HG03135 (cell line): Measurements from ENCODE around the gene ZG16B.

Source experiments
- ATAC-seq: cut with Tn5 transposase; IDR thresholded peaks from one replicate; pipeline ENCODE4 v1.9.1; 2021; ENCODE audit warnings: mild to moderate bottlenecking, moderate library complexity; ENCODE audit not compliant: unreplicated experiment

Gene ZG16B

GRCh38 chr16:2841606-2842339 is 11.7 kb downstream of the ZG16B start:
- ATAC-seq: no peak

DNA sequence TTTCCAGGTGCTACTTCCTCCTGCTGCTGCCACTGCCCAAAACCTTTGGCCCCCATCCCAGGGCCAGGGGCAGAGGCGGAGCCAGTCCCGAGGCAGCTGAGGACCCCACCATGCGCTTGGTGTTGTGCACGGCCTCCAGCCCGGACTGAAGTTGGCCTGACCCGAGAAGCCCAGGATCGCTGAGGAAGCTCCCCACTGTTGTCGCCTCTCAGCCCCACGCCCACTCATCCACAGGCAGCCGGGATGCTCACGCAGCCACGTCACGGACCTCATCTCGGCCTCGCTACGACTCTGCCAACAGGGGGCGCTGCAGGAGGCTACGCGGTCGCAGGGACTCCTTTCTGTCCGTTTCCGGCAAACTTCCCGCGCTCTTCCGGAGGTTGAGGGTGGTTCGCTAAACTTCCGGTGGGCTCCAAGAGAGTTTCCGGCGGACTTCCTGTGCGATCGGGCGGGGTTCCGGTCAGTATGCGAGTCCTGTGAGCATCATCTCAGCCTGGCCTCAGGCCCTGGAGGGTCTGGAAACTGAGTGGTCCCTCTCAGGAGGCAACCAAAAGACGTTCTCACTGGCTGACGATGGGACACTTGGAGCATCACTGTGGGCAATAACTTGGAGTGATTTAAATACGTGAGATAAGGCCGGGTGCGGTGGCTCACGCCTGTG is 12.4 kb downstream of the ZG16B start:
- ATAC-seq: no peak

DNA sequence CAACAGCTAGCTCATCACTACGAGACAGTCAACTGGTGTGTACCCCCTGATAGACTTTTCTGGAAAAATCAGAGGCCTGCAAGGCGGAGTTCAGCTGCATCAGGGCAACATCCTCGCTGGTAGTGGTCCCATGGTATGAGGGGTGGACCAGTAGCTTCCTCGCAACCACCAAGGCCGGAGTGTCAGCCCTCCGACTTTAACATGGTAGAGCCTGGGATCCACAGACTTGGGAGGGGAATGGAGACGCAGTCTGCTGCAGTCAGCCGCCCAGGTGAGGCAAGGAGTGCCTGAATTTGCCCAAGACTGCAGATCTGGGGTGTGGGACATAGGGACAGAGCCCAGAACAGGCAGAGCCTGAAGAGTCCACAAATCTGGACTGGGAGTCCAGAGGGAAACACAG is 13.4 kb downstream of the ZG16B start:
- no peak for ATAC-seq

DNA sequence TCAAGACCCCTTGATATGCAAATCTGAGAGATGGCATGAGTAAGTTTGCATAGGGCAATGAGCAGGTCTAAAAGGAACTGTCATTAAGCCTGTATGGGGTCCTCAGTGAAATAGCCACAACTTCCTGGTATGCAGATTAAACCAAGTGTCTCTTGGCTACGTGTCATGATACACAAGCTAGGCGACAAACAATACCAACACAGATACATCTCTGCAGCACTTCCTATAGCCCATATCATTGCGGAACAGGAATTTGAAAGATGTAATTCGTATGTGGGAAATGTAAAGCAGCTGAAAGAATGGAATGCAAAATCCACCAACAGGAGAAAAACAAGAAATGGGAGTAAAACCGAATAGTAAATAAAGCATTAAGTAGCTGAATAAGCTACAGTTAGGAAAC is 15.0 kb downstream of the ZG16B start:
- ATAC-seq: no peak

DNA sequence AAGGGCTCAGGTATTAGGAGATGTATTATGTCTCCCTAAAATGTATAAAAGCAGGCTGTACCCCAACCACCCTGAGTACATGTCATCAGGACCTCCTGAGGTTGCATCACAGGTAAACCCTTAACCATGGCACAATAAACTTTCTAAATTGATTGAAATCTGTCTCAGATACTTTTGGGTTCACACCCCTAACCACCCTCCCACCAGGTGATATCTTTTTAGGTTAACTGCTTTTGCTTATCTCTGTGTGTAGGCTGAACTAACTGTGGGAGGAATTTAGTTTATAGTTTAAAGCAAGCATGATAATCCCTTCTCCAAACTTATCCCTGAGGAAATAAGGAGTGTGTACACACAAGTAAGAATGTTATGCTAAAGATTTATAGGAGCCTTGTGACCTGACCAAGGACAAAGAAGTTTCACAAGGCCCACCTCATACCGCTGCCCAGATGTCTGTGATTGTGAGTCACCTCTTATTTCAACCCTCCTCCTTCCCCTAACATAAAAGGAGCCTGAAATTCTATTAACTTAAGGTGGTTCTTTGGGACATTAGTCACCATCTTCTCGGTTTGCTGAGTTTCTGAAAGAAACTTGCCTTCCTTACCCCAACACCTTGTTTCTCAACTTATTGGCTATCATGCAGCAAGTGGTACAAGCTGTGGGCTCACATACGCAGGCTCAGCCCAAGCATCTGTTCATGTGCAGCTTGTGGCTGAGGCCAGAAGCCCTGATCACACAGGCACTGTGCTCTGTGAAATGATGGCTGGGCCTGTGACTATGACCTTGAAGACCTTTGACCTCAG is 16.6 kb downstream of the ZG16B start:
- no peak for ATAC-seq

- ATAC-seq: no peak
These were observed 19.0 kb downstream of the ZG16B start for GRCh38 chr16:2848933-2849725.

- ATAC-seq: no peak
These were observed 22.1 kb downstream of the ZG16B start for GRCh38 chr16:2852003-2852730.

DNA sequence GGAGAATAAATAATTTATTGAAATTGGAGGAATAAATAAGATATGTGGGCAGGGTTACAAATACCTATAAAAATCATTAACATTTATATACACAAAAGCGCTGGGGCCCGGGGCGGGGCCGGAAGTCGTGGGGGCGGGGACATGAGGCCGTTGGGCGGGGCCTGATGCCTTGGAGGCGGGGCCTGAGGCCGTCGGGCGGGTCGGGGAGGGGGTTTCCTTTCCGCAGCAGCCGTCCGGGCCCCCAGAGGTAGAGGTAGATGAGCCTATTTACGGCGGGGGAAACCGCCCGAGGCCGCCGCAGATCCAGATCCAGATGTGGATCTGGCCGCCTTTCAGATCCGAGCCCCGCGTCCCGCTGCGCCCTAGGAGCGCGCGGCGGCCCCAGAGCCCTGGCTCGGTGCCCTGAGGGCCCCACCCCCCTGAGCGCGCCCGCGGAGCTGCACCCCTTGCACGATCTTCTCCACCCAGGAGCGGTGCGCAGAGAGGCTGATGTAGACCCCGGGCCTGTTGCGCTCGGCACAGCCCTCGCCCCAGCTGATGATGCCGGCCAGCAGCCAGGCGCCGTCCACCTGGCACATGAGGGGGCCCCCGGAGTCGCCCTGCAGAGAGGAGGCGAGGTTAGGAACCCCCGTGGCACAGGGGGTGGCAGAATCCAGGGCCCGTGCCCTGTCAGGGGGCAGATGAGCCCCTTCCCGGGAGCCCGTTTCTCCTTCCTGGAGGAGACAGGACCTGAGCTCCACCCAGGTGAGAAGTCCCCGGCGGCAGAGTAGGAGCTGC is 22.8 kb downstream of the ZG16B start:
- ATAC-seq: no peak

- no peak for ATAC-seq
These were observed 23.5 kb downstream of the ZG16B start for GRCh38 chr16:2853531-2854073.

GRCh38 chr16:2854700-2855309 is 24.7 kb downstream of the ZG16B start:
- ATAC-seq: no peak

GRCh38 chr16:2855536-2855935 is 25.4 kb downstream of the ZG16B start:
- no peak for ATAC-seq

DNA sequence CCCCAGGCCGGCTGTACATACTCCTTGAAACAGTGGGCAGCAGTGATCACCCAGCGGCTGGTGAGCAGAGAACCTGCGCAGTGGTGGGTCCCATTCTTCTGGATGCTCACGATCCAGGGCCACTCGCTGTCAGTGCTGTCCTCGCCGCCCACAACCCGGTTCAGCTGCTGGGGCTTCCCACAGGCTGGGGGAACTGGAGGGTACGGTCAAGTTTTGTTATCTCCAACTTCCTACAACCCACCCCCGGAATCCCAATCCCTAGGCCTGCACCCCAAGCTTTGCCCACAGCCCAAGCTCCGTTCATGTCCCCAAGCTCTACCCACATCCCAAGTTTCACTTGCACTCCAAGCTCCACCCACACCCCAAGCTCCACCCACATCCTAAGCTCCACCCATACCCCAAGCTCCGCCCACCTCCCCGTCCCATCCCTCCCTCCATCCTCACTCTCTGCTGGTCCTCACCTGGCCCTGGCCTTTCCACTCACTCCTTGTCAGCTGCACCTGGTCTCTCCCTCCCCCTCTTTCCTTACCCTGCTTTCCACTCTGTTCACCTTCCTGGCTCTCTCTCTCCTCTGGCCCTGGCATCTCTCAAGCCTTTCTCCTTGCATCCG is 26.1 kb downstream of the ZG16B start:
- no peak for ATAC-seq

DNA sequence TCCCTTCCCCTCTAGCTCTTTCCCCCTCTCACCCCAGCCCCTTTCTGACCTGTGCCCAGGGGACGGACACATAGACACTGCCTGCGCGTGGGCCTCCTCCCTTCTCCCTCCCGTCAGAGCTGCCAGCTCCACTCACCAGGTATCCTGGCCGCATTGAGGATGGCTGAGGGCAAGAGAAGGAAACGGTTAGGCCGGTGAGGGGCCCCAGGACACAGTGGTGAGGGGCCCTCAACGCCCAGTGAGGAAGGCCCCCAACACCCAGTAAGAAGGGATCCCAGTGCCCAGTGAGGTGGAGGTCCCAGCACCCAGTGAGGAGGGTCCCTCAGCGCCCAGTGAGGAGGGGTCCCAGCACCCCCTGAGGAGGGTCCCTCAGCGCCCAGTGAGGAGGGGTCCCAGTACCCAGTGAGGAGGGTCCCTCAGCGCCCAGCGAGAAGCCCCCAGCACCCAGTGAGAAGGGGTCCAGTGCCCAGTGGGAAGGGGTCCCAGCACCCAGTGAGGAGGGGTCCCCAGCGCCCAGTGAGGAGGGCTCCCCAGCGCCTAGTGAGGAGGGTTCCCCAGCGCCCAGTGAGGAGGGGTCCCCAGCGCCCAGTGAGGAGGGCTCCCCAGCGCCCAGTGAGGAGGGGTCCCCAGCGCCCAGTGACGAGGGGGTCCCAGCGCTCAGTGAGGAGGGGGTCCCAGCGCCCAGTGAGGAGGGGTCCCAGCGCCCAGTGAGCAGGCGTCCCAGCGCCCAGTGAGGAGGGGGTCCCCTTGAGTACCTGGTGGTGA is 26.8 kb downstream of the ZG16B start:
- ATAC-seq: no peak

DNA sequence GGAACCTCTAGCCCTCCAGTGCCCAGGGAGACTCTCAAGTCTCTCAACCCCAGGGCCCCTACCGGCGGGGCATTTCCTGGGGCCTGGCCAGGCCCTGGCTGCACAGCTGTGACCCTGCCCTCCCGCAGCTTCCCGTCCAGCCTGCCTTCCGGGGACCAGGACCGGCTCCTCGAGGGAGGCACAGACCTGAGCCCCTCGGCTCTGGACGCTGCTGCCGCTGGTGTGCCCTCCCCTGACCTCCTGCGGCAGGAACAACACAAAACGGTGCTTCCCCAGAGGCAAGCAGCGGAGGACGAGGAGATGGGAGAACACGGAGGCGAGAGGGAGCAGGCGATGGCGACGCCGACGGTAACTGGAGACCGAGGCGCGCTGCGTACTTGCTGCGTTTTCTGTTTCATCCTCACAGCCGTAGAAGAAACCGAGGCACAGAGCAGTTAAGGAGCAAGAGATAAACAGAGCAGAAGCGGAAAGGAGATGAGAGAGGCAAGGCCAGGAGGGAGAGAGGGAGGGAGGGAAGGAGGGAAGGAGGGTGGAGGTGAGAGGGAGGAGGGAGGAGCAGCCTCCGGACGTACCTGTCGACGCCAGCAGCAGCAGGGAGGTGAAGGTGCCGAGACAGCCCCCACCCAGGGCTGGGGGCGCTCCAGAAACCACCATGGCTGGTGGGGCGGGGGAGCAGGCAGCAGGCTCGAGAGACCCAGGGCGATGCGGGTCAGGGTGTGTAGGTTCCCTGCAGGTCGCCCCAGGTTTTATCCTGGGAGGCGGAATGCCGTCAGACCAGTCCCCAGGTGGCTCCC is 27.5 kb downstream of the ZG16B start, which contains the start of gene PRSS22:
PRSS22 (minus strand) TSS at position 720 of the 794 bp plus-strand sequence; CDS start at position 654, 66 bp downstream.
- no peak for ATAC-seq

DNA sequence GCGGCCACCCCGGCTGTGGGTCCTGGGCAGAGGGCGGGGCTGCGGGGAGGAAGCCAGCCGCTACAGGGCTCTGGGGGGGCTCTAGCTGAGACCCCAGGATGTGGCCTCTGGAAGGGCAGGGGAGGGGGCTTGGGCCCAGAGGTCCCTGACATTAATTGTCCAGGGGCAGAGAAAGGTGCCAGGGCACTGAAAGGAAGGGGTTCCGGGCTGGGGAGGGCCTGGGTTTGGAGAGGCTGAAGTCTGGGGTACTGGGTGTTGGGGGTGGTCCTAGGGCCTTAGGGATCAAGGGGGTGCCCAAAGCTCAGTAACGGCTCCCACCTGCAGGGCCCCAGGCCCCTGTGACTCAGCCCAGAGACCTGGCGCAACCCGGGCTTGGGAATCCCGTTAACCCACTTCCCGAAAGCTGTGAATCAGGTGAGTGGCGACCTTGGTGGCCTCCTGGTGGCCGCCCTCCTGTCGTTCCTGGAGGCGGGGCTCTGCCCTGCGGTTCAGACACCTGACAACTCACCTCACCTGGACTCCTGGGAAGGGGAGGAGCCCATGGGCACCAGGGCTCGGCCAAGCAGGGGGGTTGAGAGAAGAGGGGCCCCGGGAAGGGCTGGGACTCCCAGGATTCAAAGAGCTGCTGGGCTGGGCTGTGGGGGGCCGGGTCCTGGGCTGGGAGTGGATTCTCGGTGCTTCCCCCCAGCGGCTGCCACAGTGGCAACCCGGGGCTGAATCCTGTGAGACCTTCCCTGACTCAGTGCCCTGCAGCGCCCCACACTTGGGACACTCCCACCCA is 28.3 kb downstream of the ZG16B start:
- ATAC-seq: no peak

DNA sequence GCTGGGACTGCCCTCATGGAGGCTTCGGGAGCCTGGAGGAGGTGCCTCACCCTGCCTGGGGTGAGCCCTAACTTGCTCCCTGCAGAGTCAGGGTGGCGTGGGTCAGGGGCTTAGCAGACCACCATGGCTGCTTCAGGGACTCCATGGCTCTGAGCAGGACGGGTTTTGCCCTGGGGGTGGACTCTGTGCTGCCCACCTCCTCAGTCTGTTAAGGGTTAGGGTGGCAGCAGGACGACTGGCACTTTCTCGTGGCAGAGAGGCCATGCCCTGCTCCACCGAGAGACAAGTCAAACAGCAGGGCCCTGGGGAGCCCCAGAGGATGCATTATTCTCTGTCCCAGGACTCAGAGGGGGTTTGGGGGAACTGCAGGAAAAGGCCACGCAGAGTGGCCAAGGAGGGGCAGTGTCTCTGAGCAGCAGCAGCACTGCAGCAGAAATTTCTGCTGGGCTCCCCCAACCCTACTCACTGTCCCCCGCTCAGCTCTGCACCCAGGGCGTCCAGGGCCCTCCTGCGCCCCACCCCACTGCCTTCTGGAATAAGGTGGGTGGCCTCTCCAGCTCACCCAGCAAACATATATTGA is 29.7 kb downstream of the ZG16B start:
- no peak for ATAC-seq
